ENCODE results near the gene RNF215. TPM values are rescaled to one million over a fixed set of nuclear protein-coding genes. Genes with fewer than 3 reads are reported as not detected.

The RNF215 gene
- total and polyA plus RNA-seq, 2 of the 13 experiments (the other 11 are each of a cell fraction or from before 2014, with no cell fraction given), result 5.3 to 6.1 TPM

DNA sequence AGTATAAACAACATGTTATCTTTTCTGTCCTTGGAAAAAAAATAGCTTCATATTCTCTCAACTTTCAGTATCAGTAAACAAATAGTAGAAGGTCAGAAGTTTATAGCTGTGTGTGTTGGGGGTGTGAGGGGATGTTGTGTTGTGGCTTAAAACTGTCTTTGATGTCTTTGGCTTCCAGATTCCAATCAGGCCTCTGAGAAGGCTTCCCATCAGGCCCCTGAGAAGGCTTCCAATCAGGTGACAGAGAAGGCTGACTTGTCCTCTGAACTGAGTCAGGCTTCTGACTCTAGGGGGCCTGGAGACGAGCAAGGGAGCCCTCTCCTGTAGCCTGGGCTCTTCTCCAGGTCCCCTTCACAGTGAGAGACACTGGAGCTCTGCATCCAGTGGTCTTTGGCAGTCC is 47.6 kb upstream of the RNF215 start (continued):
- TF ChIP-seq, protein P1, sequence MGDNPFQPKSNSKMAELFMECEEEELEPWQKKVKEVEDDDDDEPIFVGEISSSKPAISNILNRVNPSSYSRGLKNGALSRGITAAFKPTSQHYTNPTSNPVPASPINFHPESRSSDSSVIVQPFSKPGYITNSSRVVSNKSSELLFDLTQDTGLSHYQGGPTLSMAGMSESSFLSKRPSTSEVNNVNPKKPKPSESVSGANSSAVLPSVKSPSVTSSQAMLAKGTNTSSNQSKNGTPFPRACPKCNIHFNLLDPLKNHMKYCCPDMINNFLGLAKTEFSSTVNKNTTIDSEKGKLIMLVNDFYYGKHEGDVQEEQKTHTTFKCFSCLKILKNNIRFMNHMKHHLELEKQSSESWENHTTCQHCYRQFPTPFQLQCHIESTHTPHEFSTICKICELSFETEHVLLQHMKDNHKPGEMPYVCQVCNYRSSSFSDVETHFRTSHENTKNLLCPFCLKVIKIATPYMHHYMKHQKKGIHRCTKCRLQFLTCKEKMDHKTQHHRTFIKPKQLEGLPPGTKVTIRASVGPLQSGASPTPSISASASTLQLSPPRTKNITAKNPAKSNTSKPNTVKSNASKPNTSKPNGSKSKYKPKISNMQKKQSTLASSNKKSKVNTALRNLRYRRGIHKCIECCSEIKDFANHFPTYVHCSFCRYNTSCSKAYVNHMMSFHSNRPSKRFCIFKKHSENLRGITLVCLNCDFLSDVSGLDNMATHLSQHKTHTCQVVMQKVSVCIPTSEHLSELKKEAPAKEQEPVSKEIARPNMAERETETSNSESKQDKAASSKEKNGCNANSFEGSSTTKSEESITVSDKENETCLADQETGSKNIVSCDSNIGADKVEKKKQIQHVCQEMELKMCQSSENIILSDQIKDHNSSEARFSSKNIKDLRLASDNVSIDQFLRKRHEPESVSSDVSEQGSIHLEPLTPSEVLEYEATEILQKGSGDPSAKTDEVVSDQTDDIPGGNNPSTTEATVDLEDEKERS (CRISPR knock-in tag; IDR thresholded peaks at IDR 0.05), result no peak
- TF ChIP-seq FOXP1 (IDR thresholded peaks at IDR 0.05) (no peak), FOXP1 (CRISPR knock-in tag; IDR thresholded peaks at IDR 0.05) (0 out of 2 replicates have a peak, but pooled peaks have one; percentile 19), ZNF225 (CRISPR knock-in tag; IDR thresholded peaks at IDR 0.05) (no peak), ZNF24 (IDR thresholded peaks at IDR 0.05) (no peak), ZNF432 (CRISPR knock-in tag; IDR thresholded peaks at IDR 0.05; ENCODE audit: borderline replicate concordance) (no peak), NR2F1 (CRISPR knock-in tag; IDR thresholded peaks at IDR 0.05) (no peak)
- TF ChIP-seq, protein P2, sequence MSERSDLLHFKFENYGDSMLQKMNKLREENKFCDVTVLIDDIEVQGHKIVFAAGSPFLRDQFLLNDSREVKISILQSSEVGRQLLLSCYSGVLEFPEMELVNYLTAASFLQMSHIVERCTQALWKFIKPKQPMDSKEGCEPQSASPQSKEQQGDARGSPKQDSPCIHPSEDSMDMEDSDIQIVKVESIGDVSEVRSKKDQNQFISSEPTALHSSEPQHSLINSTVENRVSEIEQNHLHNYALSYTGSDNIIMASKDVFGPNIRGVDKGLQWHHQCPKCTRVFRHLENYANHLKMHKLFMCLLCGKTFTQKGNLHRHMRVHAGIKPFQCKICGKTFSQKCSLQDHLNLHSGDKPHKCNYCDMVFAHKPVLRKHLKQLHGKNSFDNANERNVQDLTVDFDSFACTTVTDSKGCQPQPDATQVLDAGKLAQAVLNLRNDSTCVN (CRISPR knock-in tag; IDR thresholded peaks at IDR 0.05; ENCODE audit: borderline replicate concordance), result no peak
- TF ChIP-seq, protein P3, sequence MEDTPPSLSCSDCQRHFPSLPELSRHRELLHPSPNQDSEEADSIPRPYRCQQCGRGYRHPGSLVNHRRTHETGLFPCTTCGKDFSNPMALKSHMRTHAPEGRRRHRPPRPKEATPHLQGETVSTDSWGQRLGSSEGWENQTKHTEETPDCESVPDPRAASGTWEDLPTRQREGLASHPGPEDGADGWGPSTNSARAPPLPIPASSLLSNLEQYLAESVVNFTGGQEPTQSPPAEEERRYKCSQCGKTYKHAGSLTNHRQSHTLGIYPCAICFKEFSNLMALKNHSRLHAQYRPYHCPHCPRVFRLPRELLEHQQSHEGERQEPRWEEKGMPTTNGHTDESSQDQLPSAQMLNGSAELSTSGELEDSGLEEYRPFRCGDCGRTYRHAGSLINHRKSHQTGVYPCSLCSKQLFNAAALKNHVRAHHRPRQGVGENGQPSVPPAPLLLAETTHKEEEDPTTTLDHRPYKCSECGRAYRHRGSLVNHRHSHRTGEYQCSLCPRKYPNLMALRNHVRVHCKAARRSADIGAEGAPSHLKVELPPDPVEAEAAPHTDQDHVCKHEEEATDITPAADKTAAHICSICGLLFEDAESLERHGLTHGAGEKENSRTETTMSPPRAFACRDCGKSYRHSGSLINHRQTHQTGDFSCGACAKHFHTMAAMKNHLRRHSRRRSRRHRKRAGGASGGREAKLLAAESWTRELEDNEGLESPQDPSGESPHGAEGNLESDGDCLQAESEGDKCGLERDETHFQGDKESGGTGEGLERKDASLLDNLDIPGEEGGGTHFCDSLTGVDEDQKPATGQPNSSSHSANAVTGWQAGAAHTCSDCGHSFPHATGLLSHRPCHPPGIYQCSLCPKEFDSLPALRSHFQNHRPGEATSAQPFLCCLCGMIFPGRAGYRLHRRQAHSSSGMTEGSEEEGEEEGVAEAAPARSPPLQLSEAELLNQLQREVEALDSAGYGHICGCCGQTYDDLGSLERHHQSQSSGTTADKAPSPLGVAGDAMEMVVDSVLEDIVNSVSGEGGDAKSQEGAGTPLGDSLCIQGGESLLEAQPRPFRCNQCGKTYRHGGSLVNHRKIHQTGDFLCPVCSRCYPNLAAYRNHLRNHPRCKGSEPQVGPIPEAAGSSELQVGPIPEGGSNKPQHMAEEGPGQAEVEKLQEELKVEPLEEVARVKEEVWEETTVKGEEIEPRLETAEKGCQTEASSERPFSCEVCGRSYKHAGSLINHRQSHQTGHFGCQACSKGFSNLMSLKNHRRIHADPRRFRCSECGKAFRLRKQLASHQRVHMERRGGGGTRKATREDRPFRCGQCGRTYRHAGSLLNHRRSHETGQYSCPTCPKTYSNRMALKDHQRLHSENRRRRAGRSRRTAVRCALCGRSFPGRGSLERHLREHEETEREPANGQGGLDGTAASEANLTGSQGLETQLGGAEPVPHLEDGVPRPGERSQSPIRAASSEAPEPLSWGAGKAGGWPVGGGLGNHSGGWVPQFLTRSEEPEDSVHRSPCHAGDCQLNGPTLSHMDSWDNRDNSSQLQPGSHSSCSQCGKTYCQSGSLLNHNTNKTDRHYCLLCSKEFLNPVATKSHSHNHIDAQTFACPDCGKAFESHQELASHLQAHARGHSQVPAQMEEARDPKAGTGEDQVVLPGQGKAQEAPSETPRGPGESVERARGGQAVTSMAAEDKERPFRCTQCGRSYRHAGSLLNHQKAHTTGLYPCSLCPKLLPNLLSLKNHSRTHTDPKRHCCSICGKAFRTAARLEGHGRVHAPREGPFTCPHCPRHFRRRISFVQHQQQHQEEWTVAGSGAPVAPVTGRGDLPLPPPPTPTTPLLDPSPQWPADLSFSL (CRISPR knock-in tag; IDR thresholded peaks at IDR 0.05), result no peak
